Parathyroid adenoma (tissue), 2 donors: ENCODE results near the gene PRSS27.

Experiments
- H2AFZ ChIP-seq: fragments of 300-600 bp; sonication (generic); one replicate; pipeline ENCODE4 v1.7.0; 2017; ENCODE audit warnings: antibody characterized with exemption, mild to moderate bottlenecking
- H3K27ac ChIP-seq: fragments of 300-600 bp; sonication (generic); one replicate; pipeline ENCODE4 v1.7.0; 2017
- H3K27me3 ChIP-seq: fragments of 300-600 bp; sonication (generic); one replicate; pipeline ENCODE4 v1.7.0; 2017; ENCODE audit warnings: low read length; ENCODE audit not compliant: control insufficient read depth, insufficient read depth
- H3K36me3 ChIP-seq: fragments of 300-600 bp; sonication (generic); one replicate; pipeline ENCODE4 v1.7.0; 2017; ENCODE audit warnings: low read length; ENCODE audit not compliant: control insufficient read depth, insufficient read depth
- H3K4me1 ChIP-seq: fragments of 300-600 bp; sonication (generic); one replicate; pipeline ENCODE4 v1.7.0; 2017; ENCODE audit warnings: control low read depth
- H3K4me2 ChIP-seq: fragments of 300-600 bp; sonication (generic); one replicate; pipeline ENCODE4 v1.7.0; 2017; ENCODE audit warnings: low read length
- H3K4me3 ChIP-seq: fragments of 300-600 bp; sonication (generic); one replicate; pipeline ENCODE4 v1.7.0; 2017; ENCODE audit warnings: low read depth, low read length
- H3K79me2 ChIP-seq: fragments of 300-600 bp; sonication (generic); one replicate; pipeline ENCODE4 v1.7.0; 2017; ENCODE audit warnings: control low read depth
- H3K9ac ChIP-seq: fragments of 300-600 bp; sonication (generic); one replicate; pipeline ENCODE4 v1.7.0; 2017; ENCODE audit warnings: mild to moderate bottlenecking
- H3K9me3 ChIP-seq: fragments of 300-600 bp; sonication (generic); one replicate; pipeline ENCODE4 v1.7.0; 2017; ENCODE audit warnings: low read length; ENCODE audit not compliant: control insufficient read depth
- CTCF ChIP-seq: fragments of 300-600 bp; sonication (generic); IDR thresholded peaks from one replicate; pipeline ENCODE4 v1.7.0; 2017; ENCODE audit warnings: antibody characterized with exemption, mild to moderate bottlenecking
- donor health status: primary hyperparathyroidism.

Gene PRSS27

GRCh38 chr16:2712063-2712441 lies 8.0 kb downstream of the PRSS27 start:
- Histone ChIP-seq H3K36me3 (no peaks in the 10 kb centered on the region), H3K27me3 (no peaks in the 10 kb centered on the region), H3K27ac (no peak overlapping the region), H2AFZ (no peak overlapping the region), H3K4me3 (no peak overlapping the region), H3K9ac (no peak overlapping the region), H3K9me3 (no peaks in the 10 kb centered on the region), H3K79me2 (no peaks in the 10 kb centered on the region), H3K4me1 (no peaks in the 10 kb centered on the region), H3K4me2 (no peak overlapping the region)
- TF ChIP-seq CTCF, result no peak

- H3K4me2 ChIP-seq, result no peak overlapping the region
- H3K9ac ChIP-seq, result no peak overlapping the region
- no peak overlapping the region for H3K27ac ChIP-seq
- no peaks in the 10 kb centered on the region for H3K27me3 ChIP-seq
- no peaks in the 10 kb centered on the region for H3K4me1 ChIP-seq
- no peaks in the 10 kb centered on the region for H3K9me3 ChIP-seq
- H2AFZ ChIP-seq, result no peak overlapping the region
- no peak overlapping the region for H3K4me3 ChIP-seq
- no peaks in the 10 kb centered on the region for H3K36me3 ChIP-seq
- TF ChIP-seq CTCF, result no peak
- no peaks in the 10 kb centered on the region for H3K79me2 ChIP-seq
These were observed 8.5 kb downstream of the PRSS27 start for GRCh38 chr16:2711370-2712062.

DNA sequence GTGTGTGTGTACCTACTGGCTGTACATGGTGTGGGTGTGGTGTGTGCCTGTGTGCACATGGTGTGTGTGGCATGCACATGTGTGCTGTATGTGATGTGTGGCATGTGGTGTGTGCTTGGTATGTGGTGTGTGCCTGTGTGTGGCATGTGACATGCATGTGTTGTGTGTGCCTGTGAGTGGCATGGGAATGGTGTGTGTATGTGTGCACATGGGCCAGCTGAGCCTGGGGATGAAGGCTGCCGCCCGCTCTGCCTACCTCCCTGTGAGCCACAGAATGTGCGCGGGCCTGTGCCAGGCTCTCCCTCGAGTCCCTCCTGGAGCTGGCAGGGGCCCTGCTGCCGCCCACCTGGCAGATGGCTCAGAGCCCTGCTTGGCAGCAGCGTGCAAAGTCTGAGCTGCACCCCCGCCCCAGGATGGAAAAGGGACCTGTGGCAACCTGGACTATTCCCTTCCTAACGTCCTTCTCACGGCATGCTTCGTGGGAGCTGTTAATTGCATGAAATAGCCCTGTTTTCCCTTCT lies 9.3 kb downstream of the PRSS27 start:
- no peaks in the 10 kb centered on the region for H3K79me2 ChIP-seq
- no peak overlapping the region for H3K4me3 ChIP-seq
- no peaks in the 10 kb centered on the region for H3K36me3 ChIP-seq
- TF ChIP-seq CTCF, result no peak
- no peaks in the 10 kb centered on the region for H3K4me1 ChIP-seq
- H3K4me2 ChIP-seq, result no peak overlapping the region
- no peak overlapping the region for H3K9ac ChIP-seq
- no peaks in the 10 kb centered on the region for H3K27me3 ChIP-seq
- H2AFZ ChIP-seq, result no peak overlapping the region
- H3K9me3 ChIP-seq, result no peaks in the 10 kb centered on the region
- no peak overlapping the region for H3K27ac ChIP-seq

DNA sequence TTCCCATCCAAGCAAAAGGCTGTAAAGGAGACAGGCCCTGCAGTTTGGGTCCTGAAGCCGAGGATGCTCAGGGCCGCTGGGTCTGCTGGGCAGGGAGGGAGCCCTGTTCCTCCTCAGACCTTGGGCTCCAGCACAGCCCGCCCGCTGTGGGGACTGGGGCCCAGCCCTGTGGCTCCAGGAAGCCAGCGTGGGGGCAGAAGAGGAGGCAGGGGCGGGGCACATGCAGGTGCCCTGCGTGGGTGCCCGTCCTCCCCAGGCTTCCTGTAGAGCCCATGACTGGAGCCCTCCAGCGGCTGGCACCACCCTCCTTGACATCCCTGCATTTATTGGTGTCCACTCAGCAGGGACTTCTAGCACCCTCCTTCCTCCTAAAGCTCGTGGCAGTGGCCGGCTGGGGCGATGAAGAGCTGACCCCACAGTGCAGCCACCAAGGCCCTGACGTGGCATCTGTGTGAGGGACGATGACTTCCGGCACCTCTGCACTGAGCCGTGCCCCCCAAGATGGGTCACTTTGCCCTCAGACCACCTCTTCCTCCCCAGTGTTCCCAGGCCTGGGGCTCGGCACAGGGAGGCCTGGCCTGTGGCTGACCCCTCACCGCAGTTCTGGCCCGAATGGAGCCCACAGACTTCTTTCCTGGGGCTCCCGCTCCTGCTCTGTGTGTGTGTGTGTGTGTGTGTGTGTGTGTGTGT lies 9.9 kb downstream of the PRSS27 start:
- Histone ChIP-seq H3K4me3 (no peak overlapping the region), H3K36me3 (no peaks in the 10 kb centered on the region), H3K79me2 (no peaks in the 10 kb centered on the region), H3K9ac (no peak overlapping the region), H3K4me1 (no peaks in the 10 kb centered on the region), H2AFZ (no peak overlapping the region), H3K4me2 (no peak overlapping the region), H3K27ac (no peak overlapping the region), H3K27me3 (no peaks in the 10 kb centered on the region), H3K9me3 (no peaks in the 10 kb centered on the region)
- TF ChIP-seq CTCF, result no peak
